ENCODE data around the gene CDCA8. TPM values are rescaled to one million over a fixed set of nuclear protein-coding genes. Genes with fewer than 3 reads are reported as not detected.

Gene CDCA8
- total RNA-seq, 1 donor from 2014 or later = 13.5 TPM

DNA sequence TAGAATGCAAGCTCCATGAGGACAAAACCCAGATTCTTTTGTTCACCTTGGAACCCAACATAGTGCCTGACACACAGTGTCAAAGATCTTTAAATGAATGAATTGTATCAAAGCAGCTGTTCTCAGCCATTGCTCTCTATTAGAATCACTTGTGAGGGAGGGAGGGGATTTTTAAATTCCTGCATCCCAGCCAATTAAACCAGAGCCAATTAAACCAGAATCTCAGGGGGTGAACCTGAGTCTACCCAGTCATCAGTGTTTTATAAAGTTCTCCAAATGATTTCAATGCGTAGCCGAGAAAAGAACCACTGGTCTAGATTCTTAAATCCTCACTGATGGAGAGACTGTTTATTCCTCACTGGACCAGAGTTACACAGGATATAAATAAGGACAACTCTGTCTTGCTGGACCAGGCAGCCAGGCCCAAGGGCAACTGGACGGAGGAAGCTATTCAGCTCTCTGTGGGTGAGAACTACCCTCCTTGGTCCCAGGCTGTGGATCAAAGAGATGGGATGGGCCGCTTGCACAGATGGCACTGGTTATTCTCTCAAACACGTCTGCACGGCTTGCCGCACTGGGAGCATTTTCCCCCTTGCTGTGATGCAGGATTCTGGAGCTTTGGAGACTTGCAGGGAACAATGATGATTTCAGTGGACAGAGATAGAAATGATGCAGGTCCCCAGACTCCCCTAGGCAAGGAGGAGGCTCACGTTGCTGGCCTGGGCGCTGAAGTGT is 20.0 kb upstream of the CDCA8 start:
- Mint-ChIP-seq H3K27ac (no peak overlapping the region), H3K4me1 (no peaks in the 10 kb centered on the region), H3K4me3 (no peak overlapping the region), H3K36me3 (no peaks in the 10 kb centered on the region), H3K27me3 (ENCODE audit: low read depth) (peaks cover 46% of the 10 kb centered on the region), H3K9me3 (no peaks in the 10 kb centered on the region)
- DNase-seq (ENCODE audit: low spot score in 2 of 2, unreplicated experiment in 2 of 2) = no peak
- no peak for TF ChIP-seq CTCF (IDR thresholded peaks at IDR 0.05; ENCODE audit: unreplicated experiment)

DNA sequence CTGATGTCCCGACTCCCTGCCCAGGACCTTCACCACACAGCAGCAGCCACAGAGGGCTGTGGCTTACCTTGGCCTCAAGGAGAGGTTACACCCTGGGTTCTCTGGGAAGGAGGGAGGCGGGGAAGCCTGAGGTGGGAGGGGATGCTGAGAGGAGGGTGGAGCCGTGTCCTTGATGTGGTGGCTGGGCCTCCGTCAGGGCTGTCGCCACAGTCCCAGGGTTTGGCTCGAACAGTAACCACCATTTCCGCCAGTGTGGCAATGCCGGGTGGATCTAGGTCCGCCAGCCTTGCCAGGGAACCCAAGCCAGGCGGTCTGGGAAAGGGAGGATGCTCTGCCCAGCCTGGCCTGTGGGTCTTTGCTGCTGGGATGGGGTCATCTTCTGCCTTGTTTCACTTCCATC is 18.4 kb upstream of the CDCA8 start:
- no peak overlapping the region for H3K27ac Mint-ChIP-seq

DNA sequence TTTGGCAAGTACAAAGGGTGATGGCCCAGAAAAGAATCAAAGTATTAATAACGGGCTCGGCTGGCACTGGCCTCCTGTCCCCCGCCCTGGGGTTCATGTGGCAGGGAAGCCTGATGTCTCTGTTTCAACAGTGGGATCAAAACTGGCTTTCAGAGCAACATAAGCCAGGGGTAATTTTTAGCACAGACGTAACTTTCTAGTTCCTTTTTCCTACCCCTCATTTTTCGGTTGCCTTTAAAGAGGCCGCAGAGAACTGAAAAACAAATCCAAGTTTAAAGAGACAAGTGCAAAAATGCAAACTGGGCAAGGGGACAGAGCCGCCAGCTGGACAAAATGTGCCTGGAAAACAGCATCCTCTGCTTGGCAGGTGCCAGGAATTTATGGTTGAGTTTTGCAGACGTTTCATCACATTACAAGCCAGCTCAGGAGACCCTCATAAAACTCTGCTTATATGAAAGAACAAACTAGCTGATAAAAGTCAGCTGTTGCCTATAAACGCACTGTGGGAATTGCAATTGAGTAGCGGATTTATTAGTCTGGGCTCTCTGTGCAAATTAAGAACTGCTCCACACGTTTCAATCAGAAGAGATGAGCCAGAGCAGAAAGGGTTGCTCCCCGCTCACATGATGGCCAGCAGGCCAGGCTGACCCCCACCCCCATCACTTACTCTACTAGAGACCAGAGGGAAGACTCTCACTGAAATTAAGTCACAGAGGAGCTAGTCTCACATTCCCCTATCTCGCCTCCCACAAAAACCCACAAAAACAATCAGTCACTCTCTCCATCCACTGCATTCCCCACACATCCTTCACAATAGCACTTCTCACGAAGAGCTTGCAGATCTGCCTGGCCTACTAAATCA is 15.8 kb upstream of the CDCA8 start:
- TF ChIP-seq CTCF (IDR thresholded peaks at IDR 0.05; ENCODE audit: unreplicated experiment) = no peak
- no peak overlapping the region for H3K4me3 Mint-ChIP-seq
- H3K27ac Mint-ChIP-seq = no peak overlapping the region

More for the DNA sequence above, 18.4 kb upstream of the CDCA8 start:
- TF ChIP-seq CTCF (IDR thresholded peaks at IDR 0.05; ENCODE audit: unreplicated experiment) = no peak
- no peak overlapping the region for H3K4me3 Mint-ChIP-seq
- no peaks in the 10 kb centered on the region for H3K9me3 Mint-ChIP-seq
- peaks cover 56% of the 10 kb centered on the region for H3K27me3 Mint-ChIP-seq (ENCODE audit: low read depth)
- no peaks in the 10 kb centered on the region for H3K4me1 Mint-ChIP-seq
- no peak for DNase-seq (ENCODE audit: low spot score in 2 of 2, unreplicated experiment in 2 of 2)
- H3K36me3 Mint-ChIP-seq = no peaks in the 10 kb centered on the region

DNA sequence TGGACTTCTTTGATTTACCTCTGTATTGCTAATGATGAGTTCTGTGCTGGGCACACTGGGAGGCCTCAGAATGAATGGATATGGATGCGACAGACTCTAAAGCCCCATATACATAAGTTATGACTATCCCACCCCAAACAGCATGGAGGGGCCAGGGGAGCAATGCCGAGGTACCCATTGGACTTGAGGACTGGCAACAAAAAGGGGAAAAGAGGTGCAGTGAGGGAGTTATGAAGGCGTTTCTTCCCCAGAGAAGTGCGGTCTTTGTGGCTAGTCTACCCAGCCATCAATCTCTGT is 15.2 kb upstream of the CDCA8 start:
- Mint-ChIP-seq H3K36me3 (peaks cover 6% of the 10 kb centered on the region), H3K9me3 (no peaks in the 10 kb centered on the region), H3K4me1 (no peaks in the 10 kb centered on the region), H3K27ac (no peak overlapping the region), H3K27me3 (ENCODE audit: low read depth) (peaks cover 47% of the 10 kb centered on the region), H3K4me3 (no peak overlapping the region)
- TF ChIP-seq CTCF (IDR thresholded peaks at IDR 0.05; ENCODE audit: unreplicated experiment) = no peak
- DNase-seq (ENCODE audit: low spot score in 2 of 2, unreplicated experiment in 2 of 2) = no peak

More for the DNA sequence above, 15.8 kb upstream of the CDCA8 start:
- H3K27me3 Mint-ChIP-seq (ENCODE audit: low read depth) = peaks cover 52% of the 10 kb centered on the region
- no peak for DNase-seq (ENCODE audit: low spot score in 2 of 2, unreplicated experiment in 2 of 2)
- peaks cover 6% of the 10 kb centered on the region for H3K36me3 Mint-ChIP-seq
- no peaks in the 10 kb centered on the region for H3K9me3 Mint-ChIP-seq
- H3K4me1 Mint-ChIP-seq = no peaks in the 10 kb centered on the region

GRCh38 chr1:37677808-37678207 is 14.5 kb upstream of the CDCA8 start:
- Mint-ChIP-seq H3K9me3 (no peaks in the 10 kb centered on the region), H3K27ac (no peak overlapping the region), H3K27me3 (ENCODE audit: low read depth) (peaks cover 39% of the 10 kb centered on the region), H3K4me3 (no peak overlapping the region), H3K4me1 (no peaks in the 10 kb centered on the region), H3K36me3 (peaks cover 8% of the 10 kb centered on the region)
- no peak for TF ChIP-seq CTCF (IDR thresholded peaks at IDR 0.05; ENCODE audit: unreplicated experiment)
- no peak for DNase-seq (ENCODE audit: low spot score in 2 of 2, unreplicated experiment in 2 of 2)

Data from mesothelial cell of epicardium (in vitro differentiated cells).